Measurements from ENCODE around the gene SLF1.

DNA sequence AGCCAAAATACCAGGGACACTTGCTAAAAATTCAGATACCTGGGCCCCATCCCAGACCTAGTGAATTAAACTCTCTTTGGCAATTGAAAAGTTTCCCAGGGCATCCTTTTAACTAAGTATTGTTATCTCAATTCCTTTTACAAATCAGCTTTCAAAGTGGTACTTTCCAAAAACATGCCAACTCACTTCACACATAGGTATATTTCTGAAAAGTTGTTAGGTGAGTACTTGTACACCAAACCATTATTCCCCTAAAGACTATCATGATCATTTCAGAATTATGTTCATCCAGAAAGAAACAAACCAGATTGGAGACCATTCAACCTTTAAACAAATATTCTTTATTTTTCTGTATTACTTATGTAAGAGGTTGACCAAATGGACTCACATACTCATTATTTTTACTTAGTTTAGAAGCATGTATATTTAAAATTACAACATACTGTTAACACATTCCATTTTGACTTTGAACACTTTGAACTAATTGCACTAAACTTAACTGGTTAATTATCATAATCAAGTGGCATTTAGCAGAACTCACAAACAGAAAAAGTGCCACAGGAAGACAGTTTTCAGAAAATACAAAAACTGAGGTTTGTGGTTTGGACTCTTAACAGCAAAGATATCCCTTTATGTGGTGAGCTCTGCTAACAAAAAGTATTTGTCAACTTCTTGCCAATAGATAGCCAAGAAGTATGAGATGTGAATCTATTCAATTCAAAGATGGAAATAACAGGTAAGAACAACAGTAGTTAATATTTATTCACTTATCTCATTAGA, 40.8 kb upstream of the SLF1 start:
- no peak for TF ChIP-seq EZH2 (optimal IDR thresholded peaks at IDR 0.05; ENCODE audit: low read depth, low read length)
- TF ChIP-seq, protein P1, sequence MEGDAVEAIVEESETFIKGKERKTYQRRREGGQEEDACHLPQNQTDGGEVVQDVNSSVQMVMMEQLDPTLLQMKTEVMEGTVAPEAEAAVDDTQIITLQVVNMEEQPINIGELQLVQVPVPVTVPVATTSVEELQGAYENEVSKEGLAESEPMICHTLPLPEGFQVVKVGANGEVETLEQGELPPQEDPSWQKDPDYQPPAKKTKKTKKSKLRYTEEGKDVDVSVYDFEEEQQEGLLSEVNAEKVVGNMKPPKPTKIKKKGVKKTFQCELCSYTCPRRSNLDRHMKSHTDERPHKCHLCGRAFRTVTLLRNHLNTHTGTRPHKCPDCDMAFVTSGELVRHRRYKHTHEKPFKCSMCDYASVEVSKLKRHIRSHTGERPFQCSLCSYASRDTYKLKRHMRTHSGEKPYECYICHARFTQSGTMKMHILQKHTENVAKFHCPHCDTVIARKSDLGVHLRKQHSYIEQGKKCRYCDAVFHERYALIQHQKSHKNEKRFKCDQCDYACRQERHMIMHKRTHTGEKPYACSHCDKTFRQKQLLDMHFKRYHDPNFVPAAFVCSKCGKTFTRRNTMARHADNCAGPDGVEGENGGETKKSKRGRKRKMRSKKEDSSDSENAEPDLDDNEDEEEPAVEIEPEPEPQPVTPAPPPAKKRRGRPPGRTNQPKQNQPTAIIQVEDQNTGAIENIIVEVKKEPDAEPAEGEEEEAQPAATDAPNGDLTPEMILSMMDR (IDR thresholded peaks at IDR 0.05; ENCODE audit: low read length) = no peak
